NT2/D1 (cell line): ENCODE data around the gene CELF4.

Experiments used
- SUZ12 ChIP-seq: IDR thresholded peaks from 2 replicates; pipeline ENCODE4 v1.6.1; 2011; ENCODE audit not compliant: insufficient read length, insufficient read depth; ENCODE audit errors: extremely low read depth
- YY1 ChIP-seq: IDR thresholded peaks from 2 replicates; pipeline ENCODE4 v1.6.1; 2011; ENCODE audit not compliant: insufficient read length, insufficient read depth
- ZNF274 ChIP-seq: IDR thresholded peaks from 2 replicates; pipeline ENCODE4 v1.6.1; 2011; ENCODE audit warnings: mild to moderate bottlenecking, low read depth, low read length

GRCh38 chr18:37317486-37317885 lies 248.1 kb downstream of the CELF4 start:
- TF ChIP-seq YY1 (no peak), ZNF274 (no peak), SUZ12 (no peak)
